ENCODE results near the gene YIPF5.

GRCh38 chr5:144126707-144127106 is 43.8 kb downstream of the YIPF5 start:
- TF ChIP-seq CTCF (IDR thresholded peaks at IDR 0.05) (no peak), POLR2A (IDR thresholded peaks at IDR 0.05) (no peak), POLR2AphosphoS5 (IDR thresholded peaks at IDR 0.05) (no peak), EP300 (IDR thresholded peaks at IDR 0.05) (no peak)
